K562 (cell line): ENCODE results near the gene MAGEB1. TPM values are rescaled to one million over a fixed set of nuclear protein-coding genes. Genes with fewer than 3 reads are reported as not detected.

Experiments
- ATAC-seq: fragments of 200-7000 bp; cut with Tn5 transposase; 3 replicates; pipeline ENCODE4 v1.9.1; 2020; ENCODE audit warnings: moderate library complexity
- Bru-seq: library from RNA; stranded (reverse); fragments of 400-500 nt; gene quantifications from one replicate; lab custom pipeline; 2021; lab: Mats Ljungman, UMichigan
- BruChase-seq, 2 experiments: library from RNA; stranded (reverse); fragments of 400-500 nt; gene quantifications; one replicate each; lab custom pipeline; 2021; lab: Mats Ljungman, UMichigan
- BruUV-seq: library from RNA; stranded (reverse); fragments of 400-500 nt; replicated peaks from 2 replicates; lab custom pipeline; 2021; lab: Mats Ljungman, UMichigan
- CTCF ChIA-PET: fragments of 300-600 bp; formaldehyde crosslinking; extraction: SDS; loops from one replicate; lab custom pipeline; 2021; ENCODE audit warnings: low intra/inter-chr PET ratio; lab: Yijun Ruan, JAX
- POLR2A ChIA-PET: fragments of 300-600, 350-650 bp; sonication (Branson Sonifier 250); formaldehyde crosslinking; extraction: SDS; loops from one replicate; lab custom pipeline; 2021; ENCODE audit warnings: antibody characterized with exemption, inconsistent platforms; lab: Yijun Ruan, JAX
- DNase-seq, 4 experiments: peaks; one replicate each; pipeline versions ENCODE4 v3.0.0 to v3.0.0-alpha.2; 2011 to 2018; ENCODE audit warnings: low spot score in 3 of 4, mixed read lengths in 3 of 4; ENCODE audit errors: extremely low read depth in 1 of 4
- FAIRE-seq: peaks from 2 replicates; lab custom pipeline; 2011; peaks lifted over from hg19 to GRCh38; lab: Jason Lieb, UNC
- H2AFZ ChIP-seq: 2 replicates; pipeline ENCODE4 v1.6.0; 2011; ENCODE audit warnings: low read depth, low read length, control low read depth, inconsistent platforms
- H3K27ac ChIP-seq: fragments of 200-600 bp; 3 replicates; pipeline ENCODE4 v1.8.0; 2011; ENCODE audit warnings: low read depth, mild to moderate bottlenecking, control low read depth, inconsistent platforms, low read length, moderate library complexity, mixed read lengths; ENCODE audit errors: extremely low read depth
- H3K27me3 ChIP-seq, 2 experiments: fragments of 300-600 bp in 1 of 2; 2 replicates in 1 of 2; 3 replicates in 1 of 2; pipeline versions ENCODE4 v1.6.0 to v1.8.0; 2011; ENCODE audit warnings: inconsistent platforms in 2 of 2, low read length in 2 of 2, mild to moderate bottlenecking in 1 of 2, mixed read lengths in 1 of 2, moderate library complexity in 1 of 2; ENCODE audit not compliant: control insufficient read depth in 2 of 2, insufficient read depth in 2 of 2
- H3K36me3 ChIP-seq: fragments of 300-600 bp; 3 replicates; pipeline ENCODE4 v1.8.0; 2011; ENCODE audit warnings: mild to moderate bottlenecking, low read length, inconsistent platforms; ENCODE audit not compliant: control insufficient read depth, insufficient read depth
- H3K4me1 ChIP-seq, 2 experiments: fragments of 200-600 bp in 1 of 2; replicated peaks in 1 of 2; 2 replicates in 1 of 2; 3 replicates in 1 of 2; pipeline versions ENCODE4 v1.5.1 to v1.8.0; 2011; ENCODE audit warnings: inconsistent platforms in 2 of 2, low read length in 2 of 2, mild to moderate bottlenecking in 1 of 2, mixed read lengths in 1 of 2, moderate library complexity in 1 of 2; ENCODE audit not compliant: control insufficient read depth in 2 of 2, insufficient read depth in 2 of 2
- H3K4me2 ChIP-seq: 2 replicates; pipeline ENCODE4 v1.6.1; 2011; ENCODE audit warnings: low read length, control low read depth, inconsistent platforms, mixed read lengths; ENCODE audit not compliant: insufficient read depth
- H3K4me3 ChIP-seq: fragments of 200-600 bp; sonication (generic), shearing (Covaris generic); 2 replicates; pipeline ENCODE4 v1.5.1; 2016; ENCODE audit warnings: control low read depth, inconsistent platforms
- H3K79me2 ChIP-seq: fragments of 200-600 bp; 3 replicates; pipeline ENCODE4 v1.8.0; 2011; ENCODE audit warnings: low read length, inconsistent platforms; ENCODE audit not compliant: control insufficient read depth, insufficient read depth
- H3K9ac ChIP-seq, 2 experiments: 2 replicates each; pipeline versions ENCODE4 v1.6.0 to v1.6.1; 2011; ENCODE audit warnings: low read depth in 2 of 2, low read length in 2 of 2, control low read depth in 1 of 2, inconsistent platforms in 1 of 2, mild to moderate bottlenecking in 1 of 2, mixed read lengths in 1 of 2; ENCODE audit not compliant: insufficient read depth in 1 of 2
- H3K9me1 ChIP-seq: one replicate; pipeline ENCODE4 v1.6.0; 2011; ENCODE audit warnings: inconsistent platforms, mild to moderate bottlenecking, low read length, moderate library complexity; ENCODE audit not compliant: control insufficient read depth, insufficient read depth
- H3K9me3 ChIP-seq: replicated peaks from 2 replicates; pipeline ENCODE4 v1.5.1; 2011; ENCODE audit warnings: low read depth, low read length, inconsistent platforms; ENCODE audit not compliant: control insufficient read depth, insufficient read depth
- H4K20me1 ChIP-seq: replicated peaks from 2 replicates; pipeline ENCODE4 v1.6.1; 2011; ENCODE audit warnings: low read length, inconsistent platforms, mixed read lengths; ENCODE audit not compliant: control insufficient read depth, insufficient read depth
- EHMT2 ChIP-seq: fragments of 450-650 bp; IDR thresholded peaks from 2 replicates; pipeline ENCODE4 v1.6.1; 2018; ENCODE audit warnings: antibody characterized with exemption
- FOSL1 ChIP-seq: fragments of 200-800 bp; sonication (Bioruptor generic); conservative IDR thresholded peaks from 2 replicates; pipeline ENCODE4 v1.6.1; 2016; ENCODE audit warnings: missing genetic modification characterization, missing compliant biosample characterization
- KLF1 ChIP-seq: fragments of 450-650 bp; IDR thresholded peaks from 2 replicates; pipeline ENCODE4 v1.6.1; 2016; ENCODE audit warnings: missing genetic modification characterization, missing compliant biosample characterization
- LARP7 ChIP-seq: fragments of 450-650 bp; IDR thresholded peaks from 2 replicates; pipeline ENCODE4 v1.6.1; 2016
- MXI1 ChIP-seq: IDR thresholded peaks from 2 replicates; pipeline ENCODE4 v1.6.1; 2011; ENCODE audit warnings: low read depth, mild to moderate bottlenecking, improper control_type of control experiment, low read length
- RAD21 ChIP-seq, 2 experiments: fragments of 250-450 bp in 1 of 2; fragments of 450-650 bp in 1 of 2; sonication (Bioruptor Pico) in 1 of 2; formaldehyde crosslinking in 1 of 2; IDR thresholded peaks in 1 of 2; conservative IDR thresholded peaks in 1 of 2; 2 replicates each; pipeline versions ENCODE4 v1.4.0 to v1.8.0; 2020 to 2022; ENCODE audit warnings: mild to moderate bottlenecking in 2 of 2, moderate library complexity in 1 of 2
- SMAD3 ChIP-seq: fragments of 450-650 bp; formaldehyde crosslinking; conservative IDR thresholded peaks from 2 replicates; pipeline ENCODE4 v1.4.0; 2020; ENCODE audit warnings: mild to moderate bottlenecking
- ZNF232 ChIP-seq: sonication (generic); formaldehyde crosslinking; IDR thresholded peaks from 2 replicates; pipeline ENCODE4 v1.8.0; 2022; ENCODE audit warnings: mild to moderate bottlenecking, missing genetic modification reagents
- ZNF24 ChIP-seq: fragments of 450-650 bp; IDR thresholded peaks from 2 replicates; pipeline ENCODE4 v1.6.1; 2016
- ZNF263 ChIP-seq: sonication (generic); formaldehyde crosslinking; IDR thresholded peaks from 2 replicates; pipeline ENCODE4 v1.8.0; 2022; ENCODE audit warnings: mild to moderate bottlenecking, missing genetic modification reagents, borderline replicate concordance
- WGBS: fragments of 100-300 bp; shearing (Covaris generic); methylation state at CpG from one replicate; pipeline ENCODE4 v1.1.6; 2016; ENCODE audit warnings: low coverage, mixed read lengths; ENCODE audit not compliant: insufficient coverage; ENCODE audit errors: missing lambda C conversion rate; 5-methylcytosine and 5-hydroxymethylcytosine counted together
- in situ Hi-C: fragments of 300-500 bp; cut with MboI; formaldehyde crosslinking; loops from 4 replicates; pipeline ENCODE4 v1.15.0; 2018; ENCODE audit warnings: inconsistent platforms, mixed read lengths
- intact Hi-C: fragments of 100-400 bp; cut with micrococcal nuclease; formaldehyde crosslinking; loops from 2 replicates; pipeline ENCODE4 v1.14.2; 2022
- long read RNA-seq, 3 experiments: library from polyadenylated mRNA in 2 of 3; library from RNA in 1 of 3; unstranded in 2 of 3; stranded (forward) in 1 of 3; transcript quantifications; one replicate each; pipeline ENCODE4 v2.0.0, GENCODE V29; 2019 to 2022
- polyA minus RNA-seq, 3 experiments: library from RNA; depleted of rRNA, polyadenylated mRNA; stranded (reverse); fragments of >200 nt; gene quantifications; 2 replicates each; pipeline ENCODE4 v1.2.3, GENCODE V29; 2011
- polyA plus RNA-seq, 8 experiments: library from polyadenylated mRNA; depleted of rRNA in 4 of 8; stranded (reverse) in 5 of 8; unstranded in 3 of 8; fragments of >200 nt; fragmentation: Nextera tagmentation in 2 of 8; fragmentation: Illumina TruSeq in 1 of 8; extraction: Ambion mirVana in 2 of 8; extraction: Trizol in 1 of 8; gene quantifications; 2 replicates each; pipeline versions ENCODE4 v1.2.1 to v1.2.3, GENCODE V29; 2011 to 2014; ENCODE audit warnings: inconsistent platforms in 1 of 8, missing spikeins in 1 of 8
- total RNA-seq, 7 experiments: library from RNA; depleted of rRNA in 6 of 7; stranded (reverse); fragments of >200 nt in 6 of 7; fragmentation: Illumina TruSeq in 2 of 7; extraction: Trizol in 2 of 7; gene quantifications; 2 replicates each; pipeline versions ENCODE4 v1.2.1 to v1.2.3, GENCODE V29; 2011 to 2021; ENCODE audit warnings: low replicate concordance in 1 of 7
- TF ChIP-seq, protein P1 (sequence below): fragments of 200-400 bp; formaldehyde crosslinking; IDR thresholded peaks from 2 replicates; pipeline ENCODE4 v1.6.1; 2017; ENCODE audit warnings: mild to moderate bottlenecking, low read depth, low read length, moderate library complexity
- TF ChIP-seq, protein P2 (sequence below): fragments of 250-450 bp; sonication (Bioruptor Pico); IDR thresholded peaks from 2 replicates; pipeline ENCODE4 v1.5.0; 2022; ENCODE audit warnings: mild to moderate bottlenecking

Gene MAGEB1
- total RNA-seq (2011; cell fraction: chromatin; rRNA removed; ENCODE audit: low replicate concordance): 10.4 and 14.1 TPM in 2 replicates
- total RNA-seq (2011; cell fraction: nucleolus; rRNA removed): 12.2 and 16.2 TPM in 2 replicates
- 9.5 and 15.0 TPM in 2 replicates for total RNA-seq (2011; cell fraction: nucleoplasm; rRNA removed)
- total RNA-seq (2014; rRNA removed): 43.4 and 44.5 TPM in 2 replicates
- total RNA-seq (2014; rRNA removed; fragmentation: Illumina TruSeq; extraction: Trizol): 42.9 and 43.3 TPM in 2 replicates
- total RNA-seq (2015; rRNA removed; fragmentation: Illumina TruSeq; extraction: Trizol): 35.7 and 37.3 TPM in 2 replicates
- 32.6 and 32.8 TPM in 2 replicates for total RNA-seq (2021)
- 14.2 and 37.4 TPM in 2 replicates for polyA plus RNA-seq (2011; rRNA removed)
- 17.6 and 31.5 TPM in 2 replicates for polyA plus RNA-seq (2011; cell fraction: cytosol; rRNA removed)
- polyA plus RNA-seq (2011; cell fraction: nucleus; rRNA removed): 5.7 and 10.3 TPM in 2 replicates
- 33.4 and 34.9 TPM in 2 replicates for polyA plus RNA-seq (2012)
- 65.4 and 68.7 TPM in 2 replicates for polyA plus RNA-seq (2014; fragmentation: Illumina TruSeq; extraction: Trizol)
- polyA plus RNA-seq (2014; fragmentation: Nextera tagmentation; extraction: Ambion mirVana): 100 to 1,000 TPM in 1 of 2 experiments, 10 to 100 TPM in 1; 90.0 to 100 TPM
- polyA plus RNA-seq (2014; rRNA removed): 54.8 and 55.6 TPM in 2 replicates
- 9.4 and 23.4 TPM in 2 replicates for polyA minus RNA-seq (2011; rRNA and poly(A)+ RNA removed)
- polyA minus RNA-seq (2011; cell fraction: cytosol; rRNA and poly(A)+ RNA removed): 4.5 and 9.1 TPM in 2 replicates
- polyA minus RNA-seq (2011; cell fraction: nucleus; rRNA and poly(A)+ RNA removed): 4.8 and 5.5 TPM in 2 replicates
- Bru-seq, nascent RNA: percentile 67 among the genes with signal in this experiment
- percentile 70 among the genes with signal in this experiment for BruChase-seq, experiment 1, labeled RNA remaining after a 2-hour chase
- percentile 79 among the genes with signal in this experiment for BruChase-seq, experiment 2, labeled RNA remaining after a 6-hour chase
- long read RNA-seq, experiment 1, transcript MAGEB1-202 (2 exons, 1,708 nt): major isoform, 38 of 68 reads
- long read RNA-seq, experiment 1, partial matches to known transcripts: 24 of 68 reads
- long read RNA-seq, experiment 1, other reads (novel, unspliced or antisense): 6 of 68 reads
- long read RNA-seq, experiment 2, transcript MAGEB1-202 (2 exons, 1,708 nt): major isoform, 19 of 30 reads
- long read RNA-seq, experiment 2, partial matches to known transcripts: 9 of 30 reads
- long read RNA-seq, experiment 2, other reads (novel, unspliced or antisense): 2 of 30 reads
- long read RNA-seq, experiment 3, transcript MAGEB1-202 (2 exons, 1,708 nt): major isoform, 27 of 36 reads
- long read RNA-seq, experiment 3, partial matches to known transcripts: 7 of 36 reads
- long read RNA-seq, experiment 3, other reads (novel, unspliced or antisense): 2 of 36 reads

DNA sequence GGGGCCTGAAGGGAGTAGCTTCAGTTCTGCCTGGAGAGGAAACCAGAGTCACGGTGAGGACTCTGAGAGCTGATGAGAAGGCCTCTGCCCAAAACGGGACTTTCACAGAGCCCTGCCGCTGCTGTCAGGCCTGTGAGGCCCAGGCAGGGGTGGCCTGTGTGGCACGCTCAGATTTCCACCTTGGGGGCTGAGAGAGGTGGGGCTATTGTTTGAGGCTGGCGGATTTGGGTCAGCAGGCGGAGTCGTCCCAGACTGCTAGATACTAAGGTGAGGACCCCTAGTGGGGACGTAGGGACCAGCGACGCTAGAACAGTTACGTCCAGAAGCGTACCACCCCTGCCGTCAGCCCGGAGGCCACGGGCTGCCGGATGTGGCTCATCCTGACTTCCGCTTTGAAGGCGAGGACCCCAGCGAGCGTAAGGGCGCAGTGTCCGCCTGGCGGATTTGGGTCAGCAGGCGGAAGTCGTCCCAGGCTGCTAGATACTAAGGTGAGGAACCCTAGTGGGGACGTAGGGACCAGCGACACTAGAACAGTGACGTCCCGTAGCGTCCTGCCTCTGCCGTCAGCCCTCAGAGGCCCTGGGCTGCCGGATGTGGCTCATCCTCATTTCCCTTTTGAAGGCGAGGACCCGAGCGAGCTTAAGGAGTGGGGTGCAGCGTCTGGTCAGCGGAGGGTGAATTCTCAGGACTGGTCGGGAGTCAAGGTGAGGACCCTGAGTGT, at the start of gene MAGEB1:
TSS of gene MAGEB1 (plus strand) at position 378 of the 721 bp plus-strand sequence. CDS start 3,348 bp downstream, outside the sequence.
- peaks cover 7 to 9% of the 10 kb centered on the region in 2 experiments; a peak in 4 of 5 replicates for H3K4me1 ChIP-seq
- intact Hi-C loops: loop anchor here (2.0 kb wide), 1 partner anchor 30 kb away; no protein-coding TSS in a partner anchor
- H3K27ac ChIP-seq: peak within 1 kb of the TSS; percentile 92
- H3K4me3 ChIP-seq: peak within 1 kb of the TSS; percentile 56
- peak within 1 kb of the TSS; percentile 82 to 87 for H3K9ac ChIP-seq
- POLR2A ChIA-PET: no interaction called here
- no peaks in the 10 kb centered on the region for H3K27me3 ChIP-seq
- H3K36me3 ChIP-seq: peaks cover 24% of the 10 kb centered on the region; the same call in 2 of the 3 replicates
- FAIRE-seq (peak; percentile 93), ATAC-seq (peak; percentile 99), DNase-seq (peak; percentile 68 to 90 (median 71))
- peak within 1 kb of the TSS; percentile 97 for H2AFZ ChIP-seq
- peaks cover 13% of the 10 kb centered on the region for H3K79me2 ChIP-seq
- H3K4me2 ChIP-seq: peak within 1 kb of the TSS; percentile 85
- in situ Hi-C loops: no loop called here
- no peaks in the 10 kb centered on the region for H3K9me1 ChIP-seq
- no TSS peak for BruUV-seq
- WGBS: 3% methylated on average over 26 of the region's 38 CpGs
- no peaks in the 10 kb centered on the region for H3K9me3 ChIP-seq
- CTCF ChIA-PET: no interaction called here
- H4K20me1 ChIP-seq: no peaks in the 10 kb centered on the region
- no peak for TF ChIP-seq KLF1 (tag)
- TF ChIP-seq FOSL1 (tag): no peak
- TF ChIP-seq MXI1: no peak
- no peak for TF ChIP-seq SMAD3 (CRISPR knock-in tag)
- TF ChIP-seq LARP7: no peak
- TF ChIP-seq RAD21 (CRISPR knock-in tag; conservative IDR thresholded peaks at IDR 0.05 in 1 of 2, IDR thresholded peaks at IDR 0.05 in 1 of 2): peak in 1 of 2 experiments; percentile 32; a peak in 2 of 4 replicates
- TF ChIP-seq ZNF263: no peak
- TF ChIP-seq ZNF232: no peak
- TF ChIP-seq, protein P1, sequence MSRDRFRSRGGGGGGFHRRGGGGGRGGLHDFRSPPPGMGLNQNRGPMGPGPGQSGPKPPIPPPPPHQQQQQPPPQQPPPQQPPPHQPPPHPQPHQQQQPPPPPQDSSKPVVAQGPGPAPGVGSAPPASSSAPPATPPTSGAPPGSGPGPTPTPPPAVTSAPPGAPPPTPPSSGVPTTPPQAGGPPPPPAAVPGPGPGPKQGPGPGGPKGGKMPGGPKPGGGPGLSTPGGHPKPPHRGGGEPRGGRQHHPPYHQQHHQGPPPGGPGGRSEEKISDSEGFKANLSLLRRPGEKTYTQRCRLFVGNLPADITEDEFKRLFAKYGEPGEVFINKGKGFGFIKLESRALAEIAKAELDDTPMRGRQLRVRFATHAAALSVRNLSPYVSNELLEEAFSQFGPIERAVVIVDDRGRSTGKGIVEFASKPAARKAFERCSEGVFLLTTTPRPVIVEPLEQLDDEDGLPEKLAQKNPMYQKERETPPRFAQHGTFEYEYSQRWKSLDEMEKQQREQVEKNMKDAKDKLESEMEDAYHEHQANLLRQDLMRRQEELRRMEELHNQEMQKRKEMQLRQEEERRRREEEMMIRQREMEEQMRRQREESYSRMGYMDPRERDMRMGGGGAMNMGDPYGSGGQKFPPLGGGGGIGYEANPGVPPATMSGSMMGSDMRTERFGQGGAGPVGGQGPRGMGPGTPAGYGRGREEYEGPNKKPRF: no peak
- TF ChIP-seq, protein P2, sequence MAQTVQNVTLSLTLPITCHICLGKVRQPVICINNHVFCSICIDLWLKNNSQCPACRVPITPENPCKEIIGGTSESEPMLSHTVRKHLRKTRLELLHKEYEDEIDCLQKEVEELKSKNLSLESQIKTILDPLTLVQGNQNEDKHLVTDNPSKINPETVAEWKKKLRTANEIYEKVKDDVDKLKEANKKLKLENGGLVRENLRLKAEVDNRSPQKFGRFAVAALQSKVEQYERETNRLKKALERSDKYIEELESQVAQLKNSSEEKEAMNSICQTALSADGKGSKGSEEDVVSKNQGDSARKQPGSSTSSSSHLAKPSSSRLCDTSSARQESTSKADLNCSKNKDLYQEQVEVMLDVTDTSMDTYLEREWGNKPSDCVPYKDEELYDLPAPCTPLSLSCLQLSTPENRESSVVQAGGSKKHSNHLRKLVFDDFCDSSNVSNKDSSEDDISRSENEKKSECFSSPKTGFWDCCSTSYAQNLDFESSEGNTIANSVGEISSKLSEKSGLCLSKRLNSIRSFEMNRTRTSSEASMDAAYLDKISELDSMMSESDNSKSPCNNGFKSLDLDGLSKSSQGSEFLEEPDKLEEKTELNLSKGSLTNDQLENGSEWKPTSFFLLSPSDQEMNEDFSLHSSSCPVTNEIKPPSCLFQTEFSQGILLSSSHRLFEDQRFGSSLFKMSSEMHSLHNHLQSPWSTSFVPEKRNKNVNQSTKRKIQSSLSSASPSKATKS (CRISPR knock-in tag): no peak
- TF ChIP-seq EHMT2: peak; percentile 77; the same call in 1 of the 2 replicates
- TF ChIP-seq ZNF24: no peak
